Ishikawa (cell line): ENCODE data around the gene SLC6A3.

Experiments used
- CEBPB ChIP-seq: IDR thresholded peaks from 2 replicates; pipeline ENCODE4 v1.6.1; 2012
- CREB1 ChIP-seq: IDR thresholded peaks from 2 replicates; pipeline ENCODE4 v1.6.1; 2012; ENCODE audit warnings: low read depth
- EGR1 ChIP-seq: IDR thresholded peaks from 2 replicates; pipeline ENCODE4 v1.6.1; 2012
- EP300 ChIP-seq: IDR thresholded peaks from 2 replicates; pipeline ENCODE4 v1.6.1; 2012; ENCODE audit warnings: borderline replicate concordance
- FOXM1 ChIP-seq: IDR thresholded peaks from 2 replicates; pipeline ENCODE4 v1.6.1; 2012; ENCODE audit warnings: low read depth, borderline replicate concordance
- NFIC ChIP-seq: IDR thresholded peaks from 2 replicates; pipeline ENCODE4 v1.6.1; 2012
- RAD21 ChIP-seq: IDR thresholded peaks from 2 replicates; pipeline ENCODE4 v1.6.1; 2012; ENCODE audit warnings: low read depth
- TAF1 ChIP-seq: IDR thresholded peaks from 2 replicates; pipeline ENCODE4 v1.6.1; 2012; ENCODE audit warnings: low read depth, mild to moderate bottlenecking
- TCF12 ChIP-seq: IDR thresholded peaks from 2 replicates; pipeline ENCODE4 v1.6.1; 2012; ENCODE audit warnings: low read depth
- TEAD4 ChIP-seq: IDR thresholded peaks from 2 replicates; pipeline ENCODE4 v1.6.1; 2012
- YY1 ChIP-seq: IDR thresholded peaks from 2 replicates; pipeline ENCODE4 v1.6.1; 2012; ENCODE audit warnings: low read depth
- ZBTB7A ChIP-seq: IDR thresholded peaks from 2 replicates; pipeline ENCODE4 v1.6.1; 2012; ENCODE audit warnings: low read depth
- TF ChIP-seq, protein P1 (sequence below): IDR thresholded peaks from 2 replicates; pipeline ENCODE4 v1.6.1; 2012
- TF ChIP-seq, protein P2 (sequence below): IDR thresholded peaks from 2 replicates; pipeline ENCODE4 v1.6.1; 2012; ENCODE audit warnings: low read depth, mild to moderate bottlenecking
- TF ChIP-seq, protein P3 (sequence below): IDR thresholded peaks from 2 replicates; pipeline ENCODE4 v1.6.1; 2012

SLC6A3 gene

DNA sequence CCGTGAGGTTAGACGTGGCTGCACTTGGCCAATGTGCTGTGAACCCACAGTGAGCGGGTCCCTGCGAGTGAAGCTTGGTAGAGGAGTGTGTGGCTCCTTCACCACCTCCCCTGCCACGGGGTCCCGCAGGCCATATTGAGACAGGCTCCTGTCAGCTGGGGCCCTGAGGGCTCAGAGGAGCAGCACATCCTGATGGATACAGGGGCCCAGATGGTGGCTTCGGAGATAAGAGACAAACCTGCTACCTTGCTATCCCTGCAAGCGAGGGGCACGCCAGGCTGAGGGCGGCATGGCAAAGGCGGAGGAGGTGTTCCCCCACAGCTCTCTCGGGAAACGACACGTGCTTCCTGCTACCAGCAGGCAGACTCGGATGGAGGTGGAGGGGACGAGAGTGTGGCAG is 33.1 kb downstream of the SLC6A3 start:
- TF ChIP-seq, protein P1, sequence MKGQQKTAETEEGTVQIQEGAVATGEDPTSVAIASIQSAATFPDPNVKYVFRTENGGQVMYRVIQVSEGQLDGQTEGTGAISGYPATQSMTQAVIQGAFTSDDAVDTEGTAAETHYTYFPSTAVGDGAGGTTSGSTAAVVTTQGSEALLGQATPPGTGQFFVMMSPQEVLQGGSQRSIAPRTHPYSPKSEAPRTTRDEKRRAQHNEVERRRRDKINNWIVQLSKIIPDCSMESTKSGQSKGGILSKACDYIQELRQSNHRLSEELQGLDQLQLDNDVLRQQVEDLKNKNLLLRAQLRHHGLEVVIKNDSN, result no peak
- TF ChIP-seq EP300 (no peak), TAF1 (no peak), RAD21 (no peak), TCF12 (no peak), FOXM1 (no peak), ZBTB7A (no peak), CEBPB (no peak), NFIC (no peak)
- TF ChIP-seq, protein P2, sequence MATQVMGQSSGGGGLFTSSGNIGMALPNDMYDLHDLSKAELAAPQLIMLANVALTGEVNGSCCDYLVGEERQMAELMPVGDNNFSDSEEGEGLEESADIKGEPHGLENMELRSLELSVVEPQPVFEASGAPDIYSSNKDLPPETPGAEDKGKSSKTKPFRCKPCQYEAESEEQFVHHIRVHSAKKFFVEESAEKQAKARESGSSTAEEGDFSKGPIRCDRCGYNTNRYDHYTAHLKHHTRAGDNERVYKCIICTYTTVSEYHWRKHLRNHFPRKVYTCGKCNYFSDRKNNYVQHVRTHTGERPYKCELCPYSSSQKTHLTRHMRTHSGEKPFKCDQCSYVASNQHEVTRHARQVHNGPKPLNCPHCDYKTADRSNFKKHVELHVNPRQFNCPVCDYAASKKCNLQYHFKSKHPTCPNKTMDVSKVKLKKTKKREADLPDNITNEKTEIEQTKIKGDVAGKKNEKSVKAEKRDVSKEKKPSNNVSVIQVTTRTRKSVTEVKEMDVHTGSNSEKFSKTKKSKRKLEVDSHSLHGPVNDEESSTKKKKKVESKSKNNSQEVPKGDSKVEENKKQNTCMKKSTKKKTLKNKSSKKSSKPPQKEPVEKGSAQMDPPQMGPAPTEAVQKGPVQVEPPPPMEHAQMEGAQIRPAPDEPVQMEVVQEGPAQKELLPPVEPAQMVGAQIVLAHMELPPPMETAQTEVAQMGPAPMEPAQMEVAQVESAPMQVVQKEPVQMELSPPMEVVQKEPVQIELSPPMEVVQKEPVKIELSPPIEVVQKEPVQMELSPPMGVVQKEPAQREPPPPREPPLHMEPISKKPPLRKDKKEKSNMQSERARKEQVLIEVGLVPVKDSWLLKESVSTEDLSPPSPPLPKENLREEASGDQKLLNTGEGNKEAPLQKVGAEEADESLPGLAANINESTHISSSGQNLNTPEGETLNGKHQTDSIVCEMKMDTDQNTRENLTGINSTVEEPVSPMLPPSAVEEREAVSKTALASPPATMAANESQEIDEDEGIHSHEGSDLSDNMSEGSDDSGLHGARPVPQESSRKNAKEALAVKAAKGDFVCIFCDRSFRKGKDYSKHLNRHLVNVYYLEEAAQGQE, result no peak
- TF ChIP-seq, protein P3, sequence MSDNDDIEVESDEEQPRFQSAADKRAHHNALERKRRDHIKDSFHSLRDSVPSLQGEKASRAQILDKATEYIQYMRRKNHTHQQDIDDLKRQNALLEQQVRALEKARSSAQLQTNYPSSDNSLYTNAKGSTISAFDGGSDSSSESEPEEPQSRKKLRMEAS, result no peak

DNA sequence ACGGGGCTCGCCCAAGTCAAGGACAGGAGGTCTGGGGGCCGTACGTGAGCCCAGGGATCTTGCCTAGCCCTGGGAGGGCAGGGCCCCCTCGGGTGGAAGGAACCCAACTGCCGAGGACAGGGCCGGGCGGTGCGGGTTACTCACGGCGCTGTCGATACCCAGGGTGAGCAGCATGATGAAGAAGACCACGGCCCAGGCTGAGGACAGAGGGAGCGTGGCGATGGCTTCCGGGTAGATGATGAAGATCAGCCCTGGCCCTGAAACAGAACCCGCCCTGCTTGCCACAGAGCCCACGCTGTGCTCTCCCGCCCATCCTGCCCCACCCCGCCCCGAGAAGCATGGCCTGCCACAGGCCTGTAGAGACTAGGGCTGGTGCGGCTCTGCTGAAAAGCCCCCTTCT is 34.1 kb downstream of the SLC6A3 start:
- TF ChIP-seq TEAD4, result no peak
- TF ChIP-seq RAD21, result no peak
- TF ChIP-seq, protein P3, result no peak

DNA sequence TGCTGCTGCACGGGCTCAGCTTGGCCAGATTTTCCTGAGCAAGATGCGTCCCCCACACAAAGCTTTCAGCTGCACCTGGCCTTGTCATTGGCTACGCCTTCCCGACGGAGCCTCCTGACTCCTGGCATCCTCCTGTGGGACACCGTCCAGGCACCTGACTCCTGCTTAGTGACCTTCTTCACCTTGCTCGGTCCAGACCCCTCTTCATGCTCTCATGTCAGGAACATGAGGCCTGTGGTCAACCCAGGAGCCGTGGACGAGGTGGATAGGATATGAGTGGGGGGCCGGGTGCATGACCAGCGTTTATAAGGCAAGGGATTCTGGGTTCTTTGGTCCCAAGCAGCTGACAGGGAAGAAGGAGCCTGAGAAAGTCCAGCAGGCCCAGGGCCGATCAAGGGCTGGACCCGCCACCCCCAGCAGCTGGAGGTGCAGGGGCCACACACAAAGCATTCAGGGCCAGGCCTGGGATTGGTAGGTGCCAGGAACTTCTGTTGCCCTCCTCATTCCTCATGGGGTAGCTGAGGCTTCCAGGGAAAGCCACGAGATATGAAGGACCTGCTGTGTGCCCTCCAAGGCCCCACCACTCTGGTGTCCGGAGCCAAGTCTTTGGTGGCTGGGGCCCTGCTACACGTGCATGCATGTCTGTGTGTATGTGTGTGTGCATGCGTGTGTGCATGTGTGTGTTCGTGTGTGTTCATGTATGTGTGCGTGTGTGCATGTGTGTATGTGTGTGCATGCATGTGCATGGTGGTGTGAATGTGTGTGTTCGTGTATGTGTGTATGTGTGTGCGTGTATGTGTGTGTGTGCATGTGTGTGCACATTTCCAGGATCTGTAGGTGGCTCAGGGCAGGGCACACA is 34.9 kb downstream of the SLC6A3 start:
- TF ChIP-seq CREB1 (no peak), TAF1 (no peak), ZBTB7A (no peak), CEBPB (no peak), EGR1 (no peak), TCF12 (no peak), YY1 (no peak)
- TF ChIP-seq, protein P1, result no peak
- TF ChIP-seq, protein P3, result no peak
- TF ChIP-seq, protein P2, result no peak

DNA sequence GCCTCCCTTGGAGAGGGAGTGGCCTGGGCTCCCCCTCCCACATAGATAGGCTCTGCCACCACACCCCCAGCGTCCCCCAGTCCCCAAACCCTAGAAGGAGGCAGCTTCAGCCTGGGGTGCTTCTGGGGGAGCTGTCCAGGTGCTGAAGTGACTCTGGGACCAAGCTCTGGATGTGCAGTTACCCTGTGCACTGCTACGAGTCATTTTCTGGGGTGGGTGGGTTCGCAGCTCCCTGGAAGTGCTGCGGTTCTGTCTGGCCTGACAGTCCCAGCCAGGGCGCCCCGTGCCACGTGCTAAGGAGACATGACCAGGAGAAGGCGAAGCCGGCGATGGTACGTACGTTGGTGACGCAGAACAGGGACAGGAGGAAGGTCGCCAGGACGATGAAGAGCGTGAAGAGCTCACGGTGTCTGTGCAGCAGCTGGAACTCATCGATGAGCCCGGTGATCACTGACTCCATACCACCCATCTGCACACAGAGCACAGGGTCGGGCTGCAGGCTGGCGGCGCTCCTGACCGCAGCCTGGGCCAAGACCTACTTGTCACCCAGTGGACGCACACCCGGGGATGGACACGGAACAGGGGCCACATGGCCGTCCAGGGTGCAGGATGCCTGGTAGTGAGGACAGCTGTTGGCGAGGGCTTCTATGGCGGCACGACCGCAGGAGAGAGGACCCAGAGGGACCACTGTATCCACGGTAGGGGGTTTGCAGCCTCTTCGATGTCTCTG is 35.7 kb downstream of the SLC6A3 start:
- TF ChIP-seq RAD21 (no peak), CREB1 (no peak), EP300 (no peak)
- TF ChIP-seq, protein P2, result peak; percentile 93
